HepG2 (cell line): Measurements from ENCODE around the gene CEACAM16. TPM values are rescaled to one million over a fixed set of nuclear protein-coding genes. Genes with fewer than 3 reads are reported as not detected.

Experiments used
- CBX5 ChIP-seq: sonication (generic); formaldehyde crosslinking; IDR thresholded peaks from 2 replicates; pipeline ENCODE4 v1.4.0; 2020; ENCODE audit warnings: missing genetic modification reagents, borderline replicate concordance
- FOXC1 ChIP-seq: sonication (generic); formaldehyde crosslinking; IDR thresholded peaks from 2 replicates; pipeline ENCODE4 v1.8.0; 2022; ENCODE audit warnings: mild to moderate bottlenecking, missing genetic modification reagents, borderline replicate concordance
- IRX3 ChIP-seq: sonication (generic); formaldehyde crosslinking; IDR thresholded peaks from 2 replicates; pipeline ENCODE4 v1.8.1; 2023; ENCODE audit warnings: mild to moderate bottlenecking, low read depth, missing genetic modification reagents, borderline replicate concordance
- MBD4 ChIP-seq: IDR thresholded peaks from 2 replicates; pipeline ENCODE4 v1.6.1; 2012; ENCODE audit warnings: low read length, inconsistent platforms, borderline replicate concordance
- MEIS2 ChIP-seq: sonication (generic); formaldehyde crosslinking; IDR thresholded peaks from 2 replicates; pipeline ENCODE4 v1.9.0; 2021; ENCODE audit warnings: mild to moderate bottlenecking, missing genetic modification reagents
- NFE2L2 ChIP-seq: fragments of 150-350 bp; IDR thresholded peaks from 2 replicates; pipeline ENCODE4 v1.6.1; 2014; ENCODE audit warnings: low read length
- SALL2 ChIP-seq: sonication (generic); formaldehyde crosslinking; IDR thresholded peaks from 2 replicates; pipeline ENCODE4 v1.8.1; 2023; ENCODE audit warnings: mild to moderate bottlenecking, missing genetic modification reagents, inconsistent platforms
- SATB2 ChIP-seq: sonication (generic); formaldehyde crosslinking; IDR thresholded peaks from 2 replicates; pipeline ENCODE4 v1.5.0; 2020; ENCODE audit warnings: missing genetic modification reagents
- SIN3B ChIP-seq: fragments of 150-350 bp; IDR thresholded peaks from 2 replicates; pipeline ENCODE4 v1.6.1; 2014; ENCODE audit warnings: low read length
- ZIK1 ChIP-seq: sonication (generic); formaldehyde crosslinking; IDR thresholded peaks from 2 replicates; pipeline ENCODE4 v1.5.0; 2020; ENCODE audit warnings: mild to moderate bottlenecking, low read depth, missing genetic modification reagents, borderline replicate concordance
- ZNF235 ChIP-seq: sonication (generic); formaldehyde crosslinking; IDR thresholded peaks from 2 replicates; pipeline ENCODE4 v1.8.1; 2023; ENCODE audit warnings: mild to moderate bottlenecking, missing genetic modification reagents, borderline replicate concordance
- ZNF296 ChIP-seq: sonication (generic); formaldehyde crosslinking; conservative IDR thresholded peaks from 2 replicates; pipeline ENCODE4 v1.5.0; 2020; ENCODE audit warnings: mild to moderate bottlenecking, missing genetic modification reagents
- ZNF30 ChIP-seq: sonication (generic); formaldehyde crosslinking; IDR thresholded peaks from 2 replicates; pipeline ENCODE4 v1.5.0; 2020; ENCODE audit warnings: mild to moderate bottlenecking, missing genetic modification reagents
- ZNF432 ChIP-seq: sonication (generic); formaldehyde crosslinking; IDR thresholded peaks from 2 replicates; pipeline ENCODE4 v1.5.0; 2020; ENCODE audit warnings: missing genetic modification reagents, mild to moderate bottlenecking, borderline replicate concordance
- ZNF501 ChIP-seq: sonication (generic); formaldehyde crosslinking; IDR thresholded peaks from 2 replicates; pipeline ENCODE4 v1.5.1; 2020; ENCODE audit warnings: mild to moderate bottlenecking, moderate library complexity, missing genetic modification reagents
- ZNF547 ChIP-seq: sonication (generic); formaldehyde crosslinking; IDR thresholded peaks from 2 replicates; pipeline ENCODE4 v1.5.1; 2020; ENCODE audit warnings: mild to moderate bottlenecking, missing genetic modification reagents
- ZNF615 ChIP-seq: sonication (generic); formaldehyde crosslinking; IDR thresholded peaks from 2 replicates; pipeline ENCODE4 v1.5.0; 2020; ENCODE audit warnings: mild to moderate bottlenecking, missing genetic modification reagents, borderline replicate concordance
- ZNF782 ChIP-seq: sonication (generic); formaldehyde crosslinking; IDR thresholded peaks from 2 replicates; pipeline ENCODE4 v1.4.0; 2020; ENCODE audit warnings: missing genetic modification reagents, mild to moderate bottlenecking, borderline replicate concordance
- polyA plus RNA-seq, 8 experiments: library from polyadenylated mRNA; depleted of rRNA in 3 of 8; stranded (reverse) in 7 of 8; unstranded in 1 of 8; fragments of >200 nt; fragmentation: Illumina TruSeq in 4 of 8; extraction: Trizol in 4 of 8; gene quantifications; 2 replicates each; pipeline versions ENCODE4 v1.2.1 to v1.2.3, GENCODE V29; 2011 to 2016; ENCODE audit warnings: low read depth in 4 of 8, missing spikeins in 1 of 8, mixed read lengths in 1 of 8; ENCODE audit not compliant: insufficient read depth in 1 of 8
- total RNA-seq, 5 experiments: library from RNA; depleted of rRNA; stranded (reverse); fragments of >200 nt; fragmentation: Illumina TruSeq; extraction: Trizol; gene quantifications; 2 replicates each; pipeline ENCODE4 v1.2.3, GENCODE V29; 2016; ENCODE audit warnings: low read depth in 1 of 5
- TF ChIP-seq, protein P1 (sequence below): sonication (generic); formaldehyde crosslinking; IDR thresholded peaks from 2 replicates; pipeline ENCODE4 v1.5.0; 2020; ENCODE audit warnings: mild to moderate bottlenecking, missing genetic modification reagents, moderate library complexity
- TF ChIP-seq, protein P2 (sequence below): sonication (generic); formaldehyde crosslinking; IDR thresholded peaks from 2 replicates; pipeline ENCODE4 v1.9.0; 2021; ENCODE audit warnings: missing genetic modification reagents, borderline replicate concordance
- TF ChIP-seq, protein P3 (sequence below): sonication (generic); formaldehyde crosslinking; IDR thresholded peaks from 2 replicates; pipeline ENCODE4 v1.8.0; 2022; ENCODE audit warnings: mild to moderate bottlenecking, missing genetic modification reagents, moderate library complexity
- TF ChIP-seq, protein P4 (sequence below): sonication (generic); formaldehyde crosslinking; IDR thresholded peaks from 2 replicates; pipeline ENCODE4 v1.5.0; 2020; ENCODE audit warnings: mild to moderate bottlenecking, missing genetic modification reagents, borderline replicate concordance
- TF ChIP-seq, protein P5 (sequence below), 2 experiments: fragments of 450-650 bp in 1 of 2; sonication (generic) in 1 of 2; formaldehyde crosslinking; IDR thresholded peaks; 2 replicates each; pipeline versions ENCODE4 v1.5.0 to v1.8.0; 2020 to 2022; ENCODE audit warnings: mild to moderate bottlenecking in 1 of 2, missing genetic modification reagents in 1 of 2

CEACAM16 gene
- total and polyA plus RNA-seq, 2 of the 13 experiments (the other 11 are each of a cell fraction or from before 2014, with no cell fraction given): not detected

DNA sequence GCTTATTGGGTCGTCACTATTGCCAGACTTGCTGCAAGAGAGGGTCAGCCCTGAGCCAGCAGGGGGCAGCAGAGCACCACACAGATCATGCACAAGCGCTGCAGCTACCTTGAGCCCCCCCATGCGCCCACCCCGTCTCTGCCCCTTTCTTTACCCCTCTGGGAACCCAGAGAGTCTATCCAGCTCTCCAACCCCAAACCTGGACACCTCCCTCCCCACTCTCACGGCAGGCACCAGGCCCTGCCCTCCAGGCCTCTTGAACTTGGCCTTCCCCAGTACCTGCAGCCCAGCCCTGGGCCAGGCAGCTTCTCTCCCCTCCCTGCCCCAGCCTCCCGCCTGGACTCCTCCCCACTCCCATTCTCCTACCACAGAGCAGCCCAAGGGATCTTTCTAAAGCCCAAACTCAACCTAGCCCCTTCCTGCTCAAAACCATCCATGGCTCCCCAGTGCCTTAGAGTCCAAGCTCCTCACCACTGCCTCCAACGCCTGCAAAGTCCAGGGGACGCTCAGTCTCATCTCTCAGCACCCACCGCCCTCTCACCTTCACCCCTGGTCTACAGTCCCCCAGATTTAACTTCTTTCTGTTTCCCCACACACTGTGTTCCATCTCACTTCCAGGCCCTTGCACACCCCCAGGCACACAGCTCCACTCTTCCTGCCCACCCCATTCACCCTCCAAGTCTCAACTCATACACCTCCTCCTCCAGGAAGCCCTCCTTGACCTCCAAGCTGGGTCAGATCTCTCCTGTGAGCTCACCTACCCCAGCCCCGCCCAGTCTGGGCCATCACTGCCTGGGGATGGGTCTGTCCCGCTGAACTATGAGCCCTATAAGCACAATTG, 9.4 kb upstream of the CEACAM16 start (continued):
- TF ChIP-seq, protein P1, sequence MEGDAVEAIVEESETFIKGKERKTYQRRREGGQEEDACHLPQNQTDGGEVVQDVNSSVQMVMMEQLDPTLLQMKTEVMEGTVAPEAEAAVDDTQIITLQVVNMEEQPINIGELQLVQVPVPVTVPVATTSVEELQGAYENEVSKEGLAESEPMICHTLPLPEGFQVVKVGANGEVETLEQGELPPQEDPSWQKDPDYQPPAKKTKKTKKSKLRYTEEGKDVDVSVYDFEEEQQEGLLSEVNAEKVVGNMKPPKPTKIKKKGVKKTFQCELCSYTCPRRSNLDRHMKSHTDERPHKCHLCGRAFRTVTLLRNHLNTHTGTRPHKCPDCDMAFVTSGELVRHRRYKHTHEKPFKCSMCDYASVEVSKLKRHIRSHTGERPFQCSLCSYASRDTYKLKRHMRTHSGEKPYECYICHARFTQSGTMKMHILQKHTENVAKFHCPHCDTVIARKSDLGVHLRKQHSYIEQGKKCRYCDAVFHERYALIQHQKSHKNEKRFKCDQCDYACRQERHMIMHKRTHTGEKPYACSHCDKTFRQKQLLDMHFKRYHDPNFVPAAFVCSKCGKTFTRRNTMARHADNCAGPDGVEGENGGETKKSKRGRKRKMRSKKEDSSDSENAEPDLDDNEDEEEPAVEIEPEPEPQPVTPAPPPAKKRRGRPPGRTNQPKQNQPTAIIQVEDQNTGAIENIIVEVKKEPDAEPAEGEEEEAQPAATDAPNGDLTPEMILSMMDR (CRISPR knock-in tag): peak; percentile 97
- TF ChIP-seq ZNF30 (CRISPR knock-in tag): no peak
- TF ChIP-seq, protein P2, sequence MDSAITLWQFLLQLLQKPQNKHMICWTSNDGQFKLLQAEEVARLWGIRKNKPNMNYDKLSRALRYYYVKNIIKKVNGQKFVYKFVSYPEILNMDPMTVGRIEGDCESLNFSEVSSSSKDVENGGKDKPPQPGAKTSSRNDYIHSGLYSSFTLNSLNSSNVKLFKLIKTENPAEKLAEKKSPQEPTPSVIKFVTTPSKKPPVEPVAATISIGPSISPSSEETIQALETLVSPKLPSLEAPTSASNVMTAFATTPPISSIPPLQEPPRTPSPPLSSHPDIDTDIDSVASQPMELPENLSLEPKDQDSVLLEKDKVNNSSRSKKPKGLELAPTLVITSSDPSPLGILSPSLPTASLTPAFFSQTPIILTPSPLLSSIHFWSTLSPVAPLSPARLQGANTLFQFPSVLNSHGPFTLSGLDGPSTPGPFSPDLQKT (CRISPR knock-in tag): no peak
- no peak for TF ChIP-seq IRX3 (CRISPR knock-in tag)
- TF ChIP-seq SATB2 (CRISPR knock-in tag): no peak
- no peak for TF ChIP-seq ZNF432 (CRISPR knock-in tag)
- TF ChIP-seq ZNF782 (CRISPR knock-in tag): no peak
- TF ChIP-seq FOXC1 (CRISPR knock-in tag): peak; percentile 61; the same call in 1 of the 2 replicates
- TF ChIP-seq, protein P3, sequence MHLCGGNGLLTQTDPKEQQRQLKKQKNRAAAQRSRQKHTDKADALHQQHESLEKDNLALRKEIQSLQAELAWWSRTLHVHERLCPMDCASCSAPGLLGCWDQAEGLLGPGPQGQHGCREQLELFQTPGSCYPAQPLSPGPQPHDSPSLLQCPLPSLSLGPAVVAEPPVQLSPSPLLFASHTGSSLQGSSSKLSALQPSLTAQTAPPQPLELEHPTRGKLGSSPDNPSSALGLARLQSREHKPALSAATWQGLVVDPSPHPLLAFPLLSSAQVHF (CRISPR knock-in tag): no peak
- no peak for TF ChIP-seq ZNF235
- TF ChIP-seq, protein P4, sequence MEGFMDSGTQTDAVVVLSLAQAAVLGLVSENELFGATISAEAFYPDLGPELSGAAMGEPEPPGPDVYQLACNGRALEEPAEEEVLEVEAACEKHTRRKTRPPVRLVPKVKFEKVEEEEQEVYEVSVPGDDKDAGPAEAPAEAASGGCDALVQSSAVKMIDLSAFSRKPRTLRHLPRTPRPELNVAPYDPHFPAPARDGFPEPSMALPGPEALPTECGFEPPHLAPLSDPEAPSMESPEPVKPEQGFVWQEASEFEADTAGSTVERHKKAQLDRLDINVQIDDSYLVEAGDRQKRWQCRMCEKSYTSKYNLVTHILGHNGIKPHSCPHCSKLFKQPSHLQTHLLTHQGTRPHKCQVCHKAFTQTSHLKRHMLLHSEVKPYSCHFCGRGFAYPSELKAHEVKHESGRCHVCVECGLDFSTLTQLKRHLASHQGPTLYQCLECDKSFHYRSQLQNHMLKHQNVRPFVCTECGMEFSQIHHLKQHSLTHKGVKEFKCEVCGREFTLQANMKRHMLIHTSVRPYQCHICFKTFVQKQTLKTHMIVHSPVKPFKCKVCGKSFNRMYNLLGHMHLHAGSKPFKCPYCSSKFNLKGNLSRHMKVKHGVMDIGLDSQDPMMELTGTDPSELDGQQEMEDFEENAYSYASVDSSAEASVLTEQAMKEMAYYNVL: 0 out of 2 replicates have a peak, but pooled peaks have one; percentile 23
- TF ChIP-seq MBD4: no peak
- TF ChIP-seq, protein P5, sequence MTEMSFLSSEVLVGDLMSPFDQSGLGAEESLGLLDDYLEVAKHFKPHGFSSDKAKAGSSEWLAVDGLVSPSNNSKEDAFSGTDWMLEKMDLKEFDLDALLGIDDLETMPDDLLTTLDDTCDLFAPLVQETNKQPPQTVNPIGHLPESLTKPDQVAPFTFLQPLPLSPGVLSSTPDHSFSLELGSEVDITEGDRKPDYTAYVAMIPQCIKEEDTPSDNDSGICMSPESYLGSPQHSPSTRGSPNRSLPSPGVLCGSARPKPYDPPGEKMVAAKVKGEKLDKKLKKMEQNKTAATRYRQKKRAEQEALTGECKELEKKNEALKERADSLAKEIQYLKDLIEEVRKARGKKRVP (CRISPR knock-in tag; IDR thresholded peaks at IDR 0.05): no peak
- TF ChIP-seq NFE2L2: no peak
- no peak for TF ChIP-seq SALL2
- TF ChIP-seq SIN3B: no peak
- no peak for TF ChIP-seq ZIK1 (CRISPR knock-in tag)
- no peak for TF ChIP-seq ZNF615 (CRISPR knock-in tag)
- no peak for TF ChIP-seq ZNF296 (CRISPR knock-in tag)
- no peak for TF ChIP-seq MEIS2
- TF ChIP-seq ZNF501 (CRISPR knock-in tag): no peak
- no peak for TF ChIP-seq CBX5 (CRISPR knock-in tag)
- TF ChIP-seq ZNF547 (CRISPR knock-in tag): no peak
